Parathyroid adenoma (tissue), 2 donors: Measurements from ENCODE around the gene SLC9A8.
"Not testable (repeated sequence)": the region's sequence is repeated elsewhere in the genome, so short reads cannot be mapped to it uniquely, and the experiment has no call there.

Experiments
- H2AFZ ChIP-seq: fragments of 300-600 bp; sonication (generic); one replicate; pipeline ENCODE4 v1.7.0; 2017; ENCODE audit warnings: antibody characterized with exemption, mild to moderate bottlenecking
- H3K27ac ChIP-seq: fragments of 300-600 bp; sonication (generic); one replicate; pipeline ENCODE4 v1.7.0; 2017
- H3K27me3 ChIP-seq: fragments of 300-600 bp; sonication (generic); one replicate; pipeline ENCODE4 v1.7.0; 2017; ENCODE audit warnings: low read length; ENCODE audit not compliant: control insufficient read depth, insufficient read depth
- H3K36me3 ChIP-seq: fragments of 300-600 bp; sonication (generic); one replicate; pipeline ENCODE4 v1.7.0; 2017; ENCODE audit warnings: low read length; ENCODE audit not compliant: control insufficient read depth, insufficient read depth
- H3K4me1 ChIP-seq: fragments of 300-600 bp; sonication (generic); one replicate; pipeline ENCODE4 v1.7.0; 2017; ENCODE audit warnings: control low read depth
- H3K4me2 ChIP-seq: fragments of 300-600 bp; sonication (generic); one replicate; pipeline ENCODE4 v1.7.0; 2017; ENCODE audit warnings: low read length
- H3K4me3 ChIP-seq: fragments of 300-600 bp; sonication (generic); one replicate; pipeline ENCODE4 v1.7.0; 2017; ENCODE audit warnings: low read depth, low read length
- H3K79me2 ChIP-seq: fragments of 300-600 bp; sonication (generic); one replicate; pipeline ENCODE4 v1.7.0; 2017; ENCODE audit warnings: control low read depth
- H3K9ac ChIP-seq: fragments of 300-600 bp; sonication (generic); one replicate; pipeline ENCODE4 v1.7.0; 2017; ENCODE audit warnings: mild to moderate bottlenecking
- H3K9me3 ChIP-seq: fragments of 300-600 bp; sonication (generic); one replicate; pipeline ENCODE4 v1.7.0; 2017; ENCODE audit warnings: low read length; ENCODE audit not compliant: control insufficient read depth
- TF ChIP-seq, protein P1 (sequence below): fragments of 300-600 bp; sonication (generic); IDR thresholded peaks from one replicate; pipeline ENCODE4 v1.7.0; 2017; ENCODE audit warnings: antibody characterized with exemption, mild to moderate bottlenecking
- donor health status: primary hyperparathyroidism.

The SLC9A8 gene

DNA sequence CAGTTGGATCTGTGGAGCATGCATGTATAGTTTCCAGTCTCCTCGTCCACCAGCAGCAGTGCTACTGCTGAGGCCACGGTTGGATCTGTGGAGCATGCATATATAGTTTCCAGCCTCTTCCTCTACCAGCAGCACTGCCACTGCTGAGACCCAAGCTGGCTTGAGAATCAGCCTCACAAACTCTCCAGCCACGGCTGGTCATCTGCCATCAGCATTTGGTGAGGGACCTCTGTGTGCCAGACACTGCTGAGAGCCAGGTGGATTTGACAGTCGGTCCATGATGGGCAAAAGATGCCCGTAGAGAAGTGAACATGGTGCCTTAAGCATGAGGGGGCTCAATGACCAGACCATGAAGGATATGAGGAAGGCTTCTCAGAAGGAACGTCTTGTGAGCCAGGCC lies 46.4 kb downstream of the SLC9A8 start:
- Histone ChIP-seq H3K4me3 (no peak overlapping the region), H3K79me2 (no peaks in the 10 kb centered on the region), H3K36me3 (no peaks in the 10 kb centered on the region), H3K4me1 (peaks cover 6% of the 10 kb centered on the region), H2AFZ (no peak overlapping the region), H3K9ac (no peak overlapping the region), H3K27ac (no peak overlapping the region), H3K27me3 (no peaks in the 10 kb centered on the region), H3K4me2 (no peak overlapping the region), H3K9me3 (no peaks in the 10 kb centered on the region)
- TF ChIP-seq, protein P1, sequence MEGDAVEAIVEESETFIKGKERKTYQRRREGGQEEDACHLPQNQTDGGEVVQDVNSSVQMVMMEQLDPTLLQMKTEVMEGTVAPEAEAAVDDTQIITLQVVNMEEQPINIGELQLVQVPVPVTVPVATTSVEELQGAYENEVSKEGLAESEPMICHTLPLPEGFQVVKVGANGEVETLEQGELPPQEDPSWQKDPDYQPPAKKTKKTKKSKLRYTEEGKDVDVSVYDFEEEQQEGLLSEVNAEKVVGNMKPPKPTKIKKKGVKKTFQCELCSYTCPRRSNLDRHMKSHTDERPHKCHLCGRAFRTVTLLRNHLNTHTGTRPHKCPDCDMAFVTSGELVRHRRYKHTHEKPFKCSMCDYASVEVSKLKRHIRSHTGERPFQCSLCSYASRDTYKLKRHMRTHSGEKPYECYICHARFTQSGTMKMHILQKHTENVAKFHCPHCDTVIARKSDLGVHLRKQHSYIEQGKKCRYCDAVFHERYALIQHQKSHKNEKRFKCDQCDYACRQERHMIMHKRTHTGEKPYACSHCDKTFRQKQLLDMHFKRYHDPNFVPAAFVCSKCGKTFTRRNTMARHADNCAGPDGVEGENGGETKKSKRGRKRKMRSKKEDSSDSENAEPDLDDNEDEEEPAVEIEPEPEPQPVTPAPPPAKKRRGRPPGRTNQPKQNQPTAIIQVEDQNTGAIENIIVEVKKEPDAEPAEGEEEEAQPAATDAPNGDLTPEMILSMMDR = no peak

GRCh38 chr20:49859807-49860206 lies 47.2 kb downstream of the SLC9A8 start:
- H3K27ac ChIP-seq = no peak overlapping the region
- no peaks in the 10 kb centered on the region for H3K9me3 ChIP-seq
- H3K9ac ChIP-seq = no peak overlapping the region
- H3K4me3 ChIP-seq = no peak overlapping the region
- no peak overlapping the region for H3K4me2 ChIP-seq
- no peaks in the 10 kb centered on the region for H3K27me3 ChIP-seq
- H3K79me2 ChIP-seq = no peaks in the 10 kb centered on the region
- H3K36me3 ChIP-seq = no peaks in the 10 kb centered on the region
- no peak overlapping the region for H2AFZ ChIP-seq
- TF ChIP-seq, protein P1 = no peak
- H3K4me1 ChIP-seq = peaks cover 2% of the 10 kb centered on the region

GRCh38 chr20:49861232-49861631 lies 48.6 kb downstream of the SLC9A8 start:
- not testable (repeated sequence) for H3K36me3 ChIP-seq, H3K27me3 ChIP-seq, H2AFZ ChIP-seq, H3K27ac ChIP-seq, H3K4me2 ChIP-seq, H3K4me3 ChIP-seq, H3K9ac ChIP-seq, H3K9me3 ChIP-seq, H3K4me1 ChIP-seq, H3K79me2 ChIP-seq

DNA sequence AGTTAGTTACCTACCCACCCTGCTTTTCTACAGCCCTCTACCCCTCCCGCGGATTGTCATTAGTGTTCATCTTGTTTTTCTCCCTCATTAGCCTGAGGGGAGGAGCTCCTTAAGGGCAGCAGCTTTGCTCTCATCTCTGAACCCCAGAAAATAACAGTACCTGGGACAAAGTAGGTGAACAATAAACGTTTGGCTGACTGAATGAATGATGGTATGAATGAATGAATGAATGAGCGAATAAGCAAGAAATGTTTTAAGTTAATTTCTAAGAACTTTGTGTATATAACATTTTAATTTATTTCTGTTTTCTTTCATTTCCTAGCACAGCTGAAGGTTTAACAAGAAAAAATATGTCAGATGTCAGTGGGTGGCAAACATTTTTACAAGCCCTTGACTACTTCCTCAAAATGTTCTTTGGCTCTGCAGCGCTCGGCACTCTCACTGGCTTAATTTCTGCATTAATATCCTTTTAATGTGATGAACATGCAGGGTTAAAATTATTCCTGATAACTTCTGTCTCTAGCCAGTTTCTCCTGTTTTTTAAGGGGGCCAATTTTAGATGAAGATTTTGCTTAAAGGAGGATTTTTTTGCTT lies 50.1 kb downstream of the SLC9A8 start:
- Histone ChIP-seq H3K79me2 (no peaks in the 10 kb centered on the region), H3K4me2 (no peak overlapping the region), H3K9ac (no peak overlapping the region), H3K36me3 (no peaks in the 10 kb centered on the region), H3K9me3 (no peaks in the 10 kb centered on the region), H2AFZ (no peak overlapping the region), H3K4me1 (no peaks in the 10 kb centered on the region), H3K27me3 (no peaks in the 10 kb centered on the region), H3K27ac (no peak overlapping the region), H3K4me3 (no peak overlapping the region)
- TF ChIP-seq, protein P1 = no peak

DNA sequence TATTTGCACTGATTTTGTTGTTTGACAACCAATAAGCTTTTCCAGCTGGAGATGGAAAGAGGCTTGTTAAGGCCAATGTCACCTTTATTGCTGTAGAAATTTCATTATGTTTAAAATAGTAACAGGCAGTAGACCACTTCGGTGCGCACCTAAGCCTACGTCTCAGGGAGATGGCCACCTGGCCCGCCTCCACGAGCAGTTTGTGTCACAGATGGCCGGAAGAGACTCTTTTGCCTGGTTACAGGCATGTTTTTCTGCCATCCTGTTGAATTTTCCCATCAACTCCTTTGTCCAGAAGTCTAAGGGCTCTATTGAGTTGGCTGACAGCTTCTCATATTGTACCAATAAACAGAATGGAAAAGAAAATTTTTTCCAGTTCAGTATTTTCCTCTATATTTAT lies 51.0 kb downstream of the SLC9A8 start:
- H3K4me3 ChIP-seq = no peak overlapping the region
- no peak overlapping the region for H2AFZ ChIP-seq
- no peaks in the 10 kb centered on the region for H3K36me3 ChIP-seq
- no peaks in the 10 kb centered on the region for H3K79me2 ChIP-seq
- H3K9me3 ChIP-seq = no peaks in the 10 kb centered on the region
- H3K4me1 ChIP-seq = no peaks in the 10 kb centered on the region
- TF ChIP-seq, protein P1 = no peak
- no peak overlapping the region for H3K9ac ChIP-seq
- H3K27ac ChIP-seq = no peak overlapping the region
- no peak overlapping the region for H3K4me2 ChIP-seq
- H3K27me3 ChIP-seq = no peaks in the 10 kb centered on the region
